HG03097 (cell line): ENCODE results near the gene TAS2R3.
"Not testable (repeated sequence)": the region's sequence is repeated elsewhere in the genome, so short reads cannot be mapped to it uniquely, and the experiment has no call there.

Experiments used
- ATAC-seq: cut with Tn5 transposase; IDR thresholded peaks from one replicate; pipeline ENCODE4 v1.9.1; 2021; ENCODE audit not compliant: unreplicated experiment, low FRiP score

TAS2R3 gene

GRCh38 chr7:141763797-141764196 lies at the start of gene TAS2R3:
Gene TAS2R3, plus strand, starts transcription at chr7:141764097. Its CDS starts 62 bp downstream, at chr7:141764159.
- no peak for ATAC-seq

GRCh38 chr7:141714571-141714970 lies 49.3 kb upstream of the TAS2R3 start:
- ATAC-seq: no peak

GRCh38 chr7:141715018-141715417 lies 48.9 kb upstream of the TAS2R3 start:
- ATAC-seq: no peak

GRCh38 chr7:141715794-141716689 lies 47.9 kb upstream of the TAS2R3 start:
- no peak for ATAC-seq

GRCh38 chr7:141717450-141717849 lies 46.4 kb upstream of the TAS2R3 start:
- no peak for ATAC-seq

- ATAC-seq: no peak
Observed at GRCh38 chr7:141722529-141722928, 41.4 kb upstream of the TAS2R3 start.

- ATAC-seq: no peak
Observed at GRCh38 chr7:141729020-141729419, 34.9 kb upstream of the TAS2R3 start.

- ATAC-seq: no peak
Observed at GRCh38 chr7:141731476-141732149, 32.3 kb upstream of the TAS2R3 start.

GRCh38 chr7:141737118-141737835 lies 26.6 kb upstream of the TAS2R3 start:
- ATAC-seq: no peak

- ATAC-seq: peak; percentile 93
Observed at GRCh38 chr7:141737836-141738591, 25.9 kb upstream of the TAS2R3 start, which contains the start of gene SSBP1. Gene SSBP1, plus strand, starts transcription at chr7:141738358. Its CDS starts 809 bp downstream, at chr7:141739167.

GRCh38 chr7:141738592-141739013 lies 25.3 kb upstream of the TAS2R3 start:
- no peak for ATAC-seq

GRCh38 chr7:141739250-141739649 lies 24.6 kb upstream of the TAS2R3 start:
- ATAC-seq: no peak

GRCh38 chr7:141742229-141742628 lies 21.7 kb upstream of the TAS2R3 start:
- no peak for ATAC-seq

- ATAC-seq: no peak
Observed at GRCh38 chr7:141744131-141744530, 19.8 kb upstream of the TAS2R3 start.

- ATAC-seq: no peak
Observed at GRCh38 chr7:141748396-141748795, 15.5 kb upstream of the TAS2R3 start.

- not testable (repeated sequence) for ATAC-seq
Observed at GRCh38 chr7:141751904-141752303, 12.0 kb upstream of the TAS2R3 start.

GRCh38 chr7:141752634-141753033 lies 11.3 kb upstream of the TAS2R3 start:
- no peak for ATAC-seq

- ATAC-seq: no peak
Observed at GRCh38 chr7:141754939-141755338, 9.0 kb upstream of the TAS2R3 start.

GRCh38 chr7:141770083-141770583 lies 6.2 kb downstream of the TAS2R3 start:
- ATAC-seq: not testable (repeated sequence)

- ATAC-seq: no peak
Observed at GRCh38 chr7:141776374-141776773, 12.5 kb downstream of the TAS2R3 start, which contains the start of gene TAS2R4. Gene TAS2R4, plus strand, starts transcription at chr7:141776674. Its CDS starts 1,815 bp downstream, at chr7:141778489.
